BLaER1 treated with 17β-estradiol and CSF1 and Interleukin-3, amounts not matched to agents 10 nM and 100 nM (cell line): ENCODE measurements around the gene TEDDM1.

ENCODE experiments used
- H3K27ac ChIP-seq, 11 experiments: shearing (Covaris generic); formaldehyde crosslinking; 2 replicates each; pipeline ENCODE4 v1.8.1; 2022
- H3K27me3 ChIP-seq, 11 experiments: shearing (Covaris generic); formaldehyde crosslinking; 2 replicates each; pipeline ENCODE4 v1.8.1; 2022
- H3K36me3 ChIP-seq, 11 experiments: shearing (Covaris generic); formaldehyde crosslinking; 2 replicates each; pipeline ENCODE4 v1.8.1; 2022
- H3K4me1 ChIP-seq, 10 experiments: shearing (Covaris generic); formaldehyde crosslinking; 2 replicates each; pipeline ENCODE4 v1.8.1; 2022
- H3K4me2 ChIP-seq, 11 experiments: shearing (Covaris generic); formaldehyde crosslinking; 2 replicates each; pipeline ENCODE4 v1.8.1; 2022
- H3K4me3 ChIP-seq, 10 experiments: shearing (Covaris generic); formaldehyde crosslinking; 2 replicates each; pipeline ENCODE4 v1.8.1; 2022
- H3K9ac ChIP-seq, 11 experiments: shearing (Covaris generic); formaldehyde crosslinking; 2 replicates each; pipeline ENCODE4 v1.8.1; 2022
- H3K9me3 ChIP-seq, 11 experiments: shearing (Covaris generic); formaldehyde crosslinking; replicated peaks in 1 of 11; 2 replicates each; pipeline ENCODE4 v1.8.1; 2022
- H4K20me1 ChIP-seq, 11 experiments: shearing (Covaris generic); formaldehyde crosslinking; 2 replicates each; pipeline ENCODE4 v1.8.1; 2022
- Cebpa-rat ChIP-seq, 11 experiments: shearing (Covaris generic); IDR thresholded peaks; 2 replicates each; pipeline ENCODE4 v1.8.1; 2022

Gene TEDDM1

DNA sequence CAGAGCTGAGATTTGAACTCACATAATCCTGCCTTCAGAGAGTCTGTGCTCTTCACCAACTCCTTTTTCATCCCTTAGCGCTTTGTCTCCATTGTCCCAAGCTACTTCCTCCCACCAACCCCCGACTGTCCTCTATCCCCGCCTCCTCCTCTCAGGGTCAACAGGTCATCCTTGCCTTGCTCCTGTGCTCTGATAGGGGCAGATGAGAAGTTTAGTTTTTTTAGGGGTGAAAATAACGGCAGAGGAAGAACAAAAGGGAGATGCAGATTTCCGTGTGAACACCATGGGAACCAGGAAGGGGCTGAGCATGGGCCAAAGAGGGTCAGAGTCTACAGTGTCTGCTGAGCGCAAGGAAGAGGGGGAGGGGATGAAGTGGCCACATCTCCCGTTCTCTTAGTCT, 40.8 kb downstream of the TEDDM1 start:
- Histone ChIP-seq H3K27ac (no peak overlapping the region), H3K9me3 (no peaks in the 10 kb centered on the region), H3K4me2 (no peak overlapping the region), H3K4me1 (peaks cover 0 to 7% (median 0%) of the 10 kb centered on the region in 10 experiments; a peak in 4 of 20 replicates), H3K9ac (no peak overlapping the region), H3K4me3 (no peak overlapping the region), H3K27me3 (no peaks in the 10 kb centered on the region), H3K36me3 (no peaks in the 10 kb centered on the region), H4K20me1 (no peaks in the 10 kb centered on the region)
- no peak for TF ChIP-seq Cebpa-rat (IDR thresholded peaks at IDR 0.05)

DNA sequence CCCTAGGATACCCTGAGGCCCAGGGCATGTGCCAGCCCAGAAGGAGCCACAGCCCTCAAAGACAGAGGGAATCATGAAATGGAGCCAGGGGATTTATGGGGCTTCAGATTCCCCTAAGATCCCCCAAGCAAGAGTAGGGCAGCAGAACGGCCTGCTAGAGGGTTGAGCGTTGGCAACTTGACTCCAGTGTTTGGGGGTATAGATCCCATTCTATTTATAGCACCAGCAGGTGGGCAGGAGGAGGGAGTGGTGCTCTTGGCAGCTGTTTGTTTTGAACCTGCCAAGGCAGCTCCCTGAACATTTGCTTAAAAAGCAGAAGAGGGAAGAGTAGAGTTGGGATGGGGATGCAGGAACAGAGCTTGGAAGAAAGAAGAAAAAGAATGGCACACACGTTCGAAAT, 42.6 kb downstream of the TEDDM1 start:
- Histone ChIP-seq H4K20me1 (no peaks in the 10 kb centered on the region), H3K27ac (no peak overlapping the region), H3K27me3 (no peaks in the 10 kb centered on the region), H3K9me3 (no peaks in the 10 kb centered on the region), H3K36me3 (no peaks in the 10 kb centered on the region), H3K4me1 (peaks cover 0 to 5% (median 0%) of the 10 kb centered on the region in 10 experiments; a peak in 4 of 20 replicates), H3K4me3 (no peak overlapping the region), H3K9ac (no peak overlapping the region), H3K4me2 (no peak overlapping the region)
- no peak for TF ChIP-seq Cebpa-rat (IDR thresholded peaks at IDR 0.05)

DNA sequence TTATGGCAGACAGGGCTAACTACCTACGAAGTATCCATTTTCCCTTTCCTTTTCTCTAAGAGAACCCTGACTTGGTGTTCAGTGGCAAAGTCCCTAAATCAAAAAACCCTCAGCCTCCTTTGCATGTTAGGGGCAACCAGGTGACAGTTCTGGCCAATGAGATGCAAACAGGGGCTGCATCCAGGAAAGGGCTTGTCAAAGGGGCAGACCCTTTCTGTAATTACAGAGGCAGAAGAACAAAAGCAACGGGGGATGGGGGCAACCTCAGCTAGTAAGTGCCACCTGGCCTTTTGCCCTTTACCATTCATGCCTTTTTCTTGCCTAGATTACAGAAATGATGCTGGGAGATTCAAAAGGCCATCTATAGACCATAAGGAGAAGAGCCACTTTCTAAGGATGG, 43.3 kb downstream of the TEDDM1 start:
- H3K36me3 ChIP-seq = no peaks in the 10 kb centered on the region
- no peaks in the 10 kb centered on the region for H4K20me1 ChIP-seq
- TF ChIP-seq Cebpa-rat (IDR thresholded peaks at IDR 0.05) = no peak
- H3K4me3 ChIP-seq = no peak overlapping the region
- H3K4me1 ChIP-seq = no peaks in the 10 kb centered on the region
- H3K9ac ChIP-seq = no peak overlapping the region
- H3K27ac ChIP-seq = no peak overlapping the region
- H3K27me3 ChIP-seq = no peaks in the 10 kb centered on the region
- H3K4me2 ChIP-seq = no peak overlapping the region
- no peaks in the 10 kb centered on the region for H3K9me3 ChIP-seq

DNA sequence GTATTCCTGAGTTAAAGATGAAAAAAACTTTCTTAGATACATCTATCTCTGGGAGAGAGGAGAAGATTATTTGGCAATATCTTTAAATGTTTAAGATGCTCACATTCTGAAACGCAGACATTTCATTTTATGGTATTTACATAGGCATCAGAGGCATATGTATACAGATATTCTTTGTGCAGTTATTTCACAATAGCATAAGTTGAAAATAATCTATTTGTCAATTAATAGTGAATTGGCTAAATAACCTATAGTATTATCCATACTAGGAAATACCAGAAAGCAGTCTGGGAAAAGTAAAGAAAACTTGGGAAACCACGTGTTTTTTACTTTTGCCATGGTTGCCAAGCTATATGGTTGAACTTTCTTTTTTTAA, 44.8 kb downstream of the TEDDM1 start:
- Histone ChIP-seq H4K20me1 (no peaks in the 10 kb centered on the region), H3K9ac (no peak overlapping the region), H3K9me3 (no peaks in the 10 kb centered on the region), H3K27ac (no peak overlapping the region), H3K4me2 (no peak overlapping the region), H3K4me1 (no peaks in the 10 kb centered on the region), H3K36me3 (no peaks in the 10 kb centered on the region), H3K27me3 (no peaks in the 10 kb centered on the region), H3K4me3 (no peak overlapping the region)
- 0 out of 22 replicates have a peak, but pooled peaks of 1 of the 11 experiments have one; percentile 14 for TF ChIP-seq Cebpa-rat (IDR thresholded peaks at IDR 0.05)

GRCh38 chr1:182351790-182352364, 48.6 kb downstream of the TEDDM1 start:
- Histone ChIP-seq H3K9me3 (no peaks in the 10 kb centered on the region), H3K27me3 (no peaks in the 10 kb centered on the region), H4K20me1 (no peaks in the 10 kb centered on the region), H3K9ac (no peak overlapping the region), H3K4me2 (no peak overlapping the region), H3K36me3 (no peaks in the 10 kb centered on the region), H3K27ac (no peak overlapping the region), H3K4me3 (no peak overlapping the region), H3K4me1 (no peaks in the 10 kb centered on the region)
- TF ChIP-seq Cebpa-rat (IDR thresholded peaks at IDR 0.05) = no peak

- Histone ChIP-seq H3K9ac (no peak overlapping the region), H3K9me3 (no peaks in the 10 kb centered on the region), H3K36me3 (no peaks in the 10 kb centered on the region), H4K20me1 (no peaks in the 10 kb centered on the region), H3K4me2 (no peak overlapping the region), H3K4me1 (no peaks in the 10 kb centered on the region), H3K27me3 (no peaks in the 10 kb centered on the region), H3K27ac (no peak overlapping the region), H3K4me3 (no peak overlapping the region)
- no peak for TF ChIP-seq Cebpa-rat (IDR thresholded peaks at IDR 0.05)
These were observed 49.6 kb downstream of the TEDDM1 start for GRCh38 chr1:182350839-182351238.

GRCh38 chr1:182348961-182349747, 51.3 kb downstream of the TEDDM1 start:
- H3K9ac ChIP-seq = no peak overlapping the region
- no peak overlapping the region for H3K4me3 ChIP-seq
- H3K9me3 ChIP-seq = no peaks in the 10 kb centered on the region
- no peaks in the 10 kb centered on the region for H3K27me3 ChIP-seq
- no peak for TF ChIP-seq Cebpa-rat (IDR thresholded peaks at IDR 0.05)
- H3K27ac ChIP-seq = no peak overlapping the region
- H3K36me3 ChIP-seq = no peaks in the 10 kb centered on the region
- no peaks in the 10 kb centered on the region for H4K20me1 ChIP-seq
- no peak overlapping the region for H3K4me2 ChIP-seq
- H3K4me1 ChIP-seq = no peaks in the 10 kb centered on the region
